Right forelimb (tissue), 1 donor: ENCODE results near the gene NKX2-2.

ENCODE experiments used
- DNase-seq: peaks from one replicate; pipeline ENCODE4 v3.0.0-alpha.2; 2018

The NKX2-2 gene

DNA sequence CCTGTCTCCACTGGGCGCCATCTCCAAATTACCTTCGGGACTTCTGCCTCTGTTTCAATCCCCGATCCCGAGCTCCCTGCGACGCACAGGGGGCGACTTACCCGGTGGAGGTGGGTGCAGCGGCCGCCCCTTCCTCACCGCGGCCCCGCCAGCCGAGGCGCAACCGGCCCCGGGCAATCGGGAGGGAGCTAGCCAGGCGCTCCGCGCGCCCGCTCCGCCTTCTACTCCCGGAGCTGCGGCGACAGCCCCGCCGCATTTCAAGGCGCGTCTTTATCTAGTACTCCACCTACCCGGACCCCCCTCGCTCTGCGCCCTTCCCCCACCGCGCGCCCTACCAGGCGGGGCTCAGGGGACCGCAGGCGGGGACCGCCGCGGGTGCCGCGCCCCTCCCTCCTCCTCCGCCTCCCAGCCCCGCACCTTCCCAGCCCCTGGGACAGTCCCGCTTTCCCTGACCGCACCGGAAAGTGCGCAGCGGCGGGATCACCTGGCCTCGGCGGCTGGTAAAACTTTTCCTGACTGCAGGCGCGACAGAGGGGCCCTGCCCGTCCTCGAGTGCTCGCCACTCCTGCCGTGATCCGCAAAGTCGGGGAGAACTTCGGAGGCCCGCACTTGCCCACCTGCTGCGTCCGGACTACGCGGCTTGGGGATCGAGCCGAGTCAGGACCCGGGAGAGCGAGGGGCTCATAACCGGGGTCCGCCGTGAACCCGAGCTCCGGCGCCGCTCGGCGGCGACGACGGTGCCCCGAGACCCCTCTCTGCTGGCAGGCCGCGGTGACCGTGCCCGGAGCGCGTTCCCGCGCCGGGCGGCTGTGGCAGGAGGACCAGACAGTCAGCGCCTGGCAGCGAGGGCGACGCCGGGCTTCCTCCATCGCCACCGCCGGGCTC, 8.0 kb upstream of the NKX2-2 start:
- no peak for DNase-seq

DNA sequence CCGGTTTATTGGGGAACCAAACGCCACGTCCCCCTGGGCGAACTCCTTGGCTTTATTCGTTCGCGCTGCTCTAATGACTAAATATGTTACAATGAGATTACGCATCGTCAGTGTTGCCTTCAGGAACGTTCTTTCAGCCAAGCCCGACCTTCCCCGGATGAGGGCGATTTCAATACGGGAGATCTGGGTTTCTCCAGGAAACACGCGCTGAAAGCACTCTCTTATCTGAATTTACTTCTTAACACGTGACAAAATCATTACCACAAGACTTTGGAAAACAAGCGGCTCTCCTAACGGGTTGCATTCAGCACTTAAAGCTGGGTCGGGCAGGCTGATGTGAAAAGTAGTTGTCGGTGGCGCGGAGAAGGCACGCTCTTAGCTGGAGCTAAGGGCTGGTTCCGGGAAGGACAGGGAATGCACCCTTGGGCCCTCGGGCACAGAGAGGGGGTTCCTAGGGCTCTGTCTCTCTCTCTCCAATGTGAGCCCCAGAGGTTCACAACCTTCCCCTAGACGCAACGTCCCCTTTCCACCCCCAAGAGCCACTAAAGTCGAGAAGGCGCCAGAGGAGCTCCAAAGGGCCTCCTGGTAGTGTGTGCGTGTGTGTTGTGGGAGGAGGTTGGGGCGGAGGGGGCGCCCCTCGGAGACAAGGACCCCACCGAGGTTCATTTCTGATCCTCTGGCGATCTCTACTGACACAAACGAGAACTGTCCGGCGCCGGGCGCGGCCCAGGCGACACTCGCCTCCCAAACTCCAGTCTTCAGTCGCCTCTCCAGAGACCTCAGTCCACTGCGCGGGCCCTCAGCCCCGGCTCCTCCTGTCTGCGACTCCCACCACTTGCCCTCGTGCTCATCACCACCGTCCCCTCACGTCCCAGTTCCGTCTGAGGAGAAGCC, 7.1 kb upstream of the NKX2-2 start:
- DNase-seq: no peak

DNA sequence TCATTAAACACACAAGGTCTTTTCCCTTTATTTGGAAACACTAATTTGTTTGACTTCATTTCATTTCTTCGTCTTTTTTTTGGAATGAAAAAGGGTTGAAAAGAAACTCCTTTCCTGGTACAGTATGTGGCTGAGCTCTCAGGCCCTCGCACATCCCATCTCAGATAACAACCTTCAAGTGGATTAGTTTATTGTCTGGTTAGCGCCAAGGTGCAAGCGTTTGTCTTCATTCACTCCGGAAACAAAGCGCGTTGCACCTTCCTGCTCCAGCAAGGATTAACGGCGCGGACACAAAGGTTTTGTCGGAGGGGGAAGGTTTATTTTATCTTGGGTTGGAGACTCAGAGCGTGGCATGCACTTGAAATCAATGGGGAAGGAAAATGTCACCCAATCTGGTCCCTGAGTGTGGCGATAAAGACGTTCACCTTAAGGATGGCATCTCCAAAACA, 5.3 kb upstream of the NKX2-2 start:
- no peak for DNase-seq

DNA sequence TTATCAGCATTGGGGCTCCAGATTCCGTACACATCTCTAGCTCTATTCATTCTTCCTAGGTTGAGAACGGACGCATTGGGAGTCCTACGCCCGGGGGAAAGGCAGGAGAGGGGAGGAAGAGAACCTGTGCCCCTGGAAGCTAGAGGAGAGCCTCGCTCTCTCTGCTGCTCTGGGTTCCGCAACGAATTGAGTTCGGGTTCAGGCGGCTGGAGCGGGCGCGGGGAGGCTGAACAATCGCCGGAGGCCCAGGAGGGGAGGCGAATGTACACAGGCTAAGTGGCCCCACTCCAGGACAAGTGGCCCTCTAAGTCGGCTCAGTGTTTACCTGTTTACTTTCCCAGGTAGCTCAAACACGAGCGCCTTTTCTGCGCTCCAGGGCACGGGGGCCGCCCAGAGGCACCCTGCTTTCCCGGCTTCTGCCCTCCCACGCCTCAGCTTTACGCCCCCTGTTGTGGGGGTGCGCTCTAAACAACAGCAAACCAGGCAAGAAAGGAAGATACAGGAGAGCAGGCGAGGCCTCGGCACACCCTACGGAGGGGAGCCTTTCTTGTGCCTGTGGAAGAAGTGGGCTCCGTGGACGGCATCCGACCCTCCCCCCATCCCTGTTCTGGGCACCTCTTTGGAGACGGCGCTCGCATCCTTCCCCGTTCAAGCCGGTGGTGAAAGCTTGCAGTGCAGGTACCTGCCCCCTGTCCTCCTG, 4.6 kb upstream of the NKX2-2 start:
- DNase-seq: no peak

DNA sequence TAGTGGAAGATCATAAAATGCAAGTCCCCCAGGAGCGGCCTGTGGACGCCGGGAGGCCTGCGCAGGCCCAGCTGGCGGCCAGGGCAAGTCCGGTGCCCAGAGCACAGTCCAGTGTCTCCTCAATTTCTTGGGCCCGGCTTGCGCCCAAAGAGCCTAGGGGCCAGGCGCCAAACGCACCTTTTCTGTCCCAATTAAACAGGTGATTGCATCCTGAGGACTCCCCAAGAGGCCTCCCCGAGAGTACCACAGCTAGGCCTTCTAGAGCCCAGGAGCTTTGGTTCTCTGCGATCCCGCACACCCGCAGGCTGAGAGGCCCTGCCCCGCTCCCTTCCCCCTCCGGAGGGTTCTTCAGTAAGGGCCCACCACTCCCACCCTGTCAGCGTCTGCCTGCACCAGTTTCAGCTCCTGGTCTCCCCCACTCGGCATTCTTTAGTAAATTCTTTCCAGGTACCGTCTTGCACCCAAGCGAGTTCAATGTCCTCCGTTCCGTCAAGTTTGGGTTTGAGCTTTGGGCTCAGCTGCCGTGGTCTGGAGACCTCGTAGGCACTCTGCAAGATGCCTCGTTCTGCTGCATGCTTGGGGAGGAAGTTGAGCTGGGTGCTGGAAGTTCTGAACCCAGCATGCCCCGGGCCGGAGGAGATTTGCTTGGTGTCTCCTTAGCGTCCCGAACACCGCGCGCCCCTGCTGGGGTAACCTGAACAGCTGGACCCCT, 3.9 kb upstream of the NKX2-2 start:
- DNase-seq: no peak

DNA sequence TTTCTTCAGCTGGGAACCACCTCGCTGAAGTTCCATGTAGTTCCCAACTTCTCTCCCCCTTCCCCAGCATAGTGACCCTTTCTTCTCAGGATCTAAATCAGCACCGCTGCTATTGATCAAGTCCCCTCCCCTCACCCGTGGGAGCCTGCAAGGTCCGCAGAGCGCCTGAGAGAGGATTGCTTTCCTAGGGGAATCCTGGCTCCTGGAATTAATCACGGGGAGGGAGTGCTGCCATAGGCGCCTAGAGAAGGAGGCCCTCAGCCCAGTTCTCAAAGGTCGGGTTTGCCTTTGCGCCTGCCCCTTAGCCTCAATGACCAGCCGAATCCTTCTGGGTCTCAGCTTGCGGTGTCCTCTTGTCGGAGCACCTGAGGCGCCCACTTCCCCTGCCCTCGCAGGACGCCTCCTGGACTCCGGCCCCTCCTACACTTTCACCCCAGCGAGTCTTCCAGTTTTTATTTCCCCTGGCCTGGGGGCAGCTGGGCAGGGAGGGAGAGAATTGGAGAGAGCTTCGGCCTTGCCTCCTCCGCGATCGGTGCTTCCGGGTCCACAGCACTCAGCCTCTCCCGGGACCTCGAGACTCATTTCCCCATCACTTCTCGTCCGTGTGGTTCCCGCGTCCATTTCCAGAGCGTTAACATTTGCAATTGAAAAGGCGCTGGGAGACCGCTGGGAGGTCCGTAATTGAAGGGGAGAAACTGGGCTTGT, 3.1 kb upstream of the NKX2-2 start:
- DNase-seq: no peak

DNA sequence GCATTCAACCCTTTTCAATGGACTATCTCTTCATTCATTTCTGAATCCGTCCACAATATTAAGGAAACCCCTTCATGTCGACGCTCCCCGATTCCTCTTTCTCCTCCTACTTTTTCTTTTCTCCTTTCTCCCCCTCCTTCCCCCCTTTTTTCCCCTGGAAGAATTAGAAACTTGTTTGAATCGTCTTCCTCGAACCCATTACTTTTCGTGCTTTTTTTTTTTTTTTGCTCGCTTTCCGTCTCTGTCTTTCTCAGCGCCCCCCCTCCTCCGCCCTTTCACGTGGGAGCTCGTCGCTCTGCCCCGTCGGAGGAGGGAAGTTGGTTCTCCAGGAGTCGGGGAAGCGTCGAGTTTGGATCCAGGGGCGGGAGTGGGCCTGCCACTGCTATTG, 2.3 kb upstream of the NKX2-2 start:
- no peak for DNase-seq

DNA sequence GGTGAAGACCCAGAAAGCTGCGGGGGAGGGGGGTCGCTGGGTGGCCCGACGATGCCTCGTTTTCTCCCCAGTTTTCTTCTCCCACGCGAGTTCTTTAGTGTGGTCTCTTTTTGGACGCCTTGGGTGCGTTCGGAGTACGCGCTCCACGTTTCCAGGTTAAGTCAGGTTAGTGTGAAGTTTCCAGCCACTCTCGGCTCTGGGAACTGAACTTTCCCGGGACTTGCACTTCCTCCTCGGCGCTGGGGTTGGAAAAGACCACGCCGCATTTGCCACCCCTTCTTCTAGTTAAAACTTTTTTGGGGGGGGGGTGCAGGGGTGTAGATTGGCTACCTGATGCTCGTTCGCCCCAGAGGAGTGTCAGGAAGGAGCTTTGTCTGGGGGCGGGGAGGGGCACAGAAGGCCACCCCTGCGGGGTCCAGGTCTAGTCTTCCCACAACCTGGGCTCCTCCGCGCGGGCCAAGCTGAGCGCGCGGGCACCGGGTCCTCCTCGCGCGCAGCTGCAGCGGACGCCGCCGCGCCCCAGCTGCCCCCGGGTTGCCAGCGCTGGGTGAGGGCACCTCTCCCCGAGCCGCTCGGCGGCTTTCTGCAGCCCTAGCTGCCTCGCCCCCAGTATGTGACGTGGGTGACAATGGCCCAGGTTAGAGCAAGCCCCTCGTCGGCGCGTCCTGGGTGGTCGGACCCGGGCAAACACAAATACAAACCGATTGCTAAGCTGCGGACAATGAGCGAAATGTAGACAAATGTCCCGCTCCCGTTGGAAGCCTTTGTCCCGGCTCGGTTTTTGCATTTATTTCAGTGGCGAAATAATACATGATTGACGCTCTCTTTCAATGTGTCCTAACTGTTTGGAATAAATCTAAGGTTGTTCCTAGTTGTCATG, 1.7 kb upstream of the NKX2-2 start:
- DNase-seq: no peak

DNA sequence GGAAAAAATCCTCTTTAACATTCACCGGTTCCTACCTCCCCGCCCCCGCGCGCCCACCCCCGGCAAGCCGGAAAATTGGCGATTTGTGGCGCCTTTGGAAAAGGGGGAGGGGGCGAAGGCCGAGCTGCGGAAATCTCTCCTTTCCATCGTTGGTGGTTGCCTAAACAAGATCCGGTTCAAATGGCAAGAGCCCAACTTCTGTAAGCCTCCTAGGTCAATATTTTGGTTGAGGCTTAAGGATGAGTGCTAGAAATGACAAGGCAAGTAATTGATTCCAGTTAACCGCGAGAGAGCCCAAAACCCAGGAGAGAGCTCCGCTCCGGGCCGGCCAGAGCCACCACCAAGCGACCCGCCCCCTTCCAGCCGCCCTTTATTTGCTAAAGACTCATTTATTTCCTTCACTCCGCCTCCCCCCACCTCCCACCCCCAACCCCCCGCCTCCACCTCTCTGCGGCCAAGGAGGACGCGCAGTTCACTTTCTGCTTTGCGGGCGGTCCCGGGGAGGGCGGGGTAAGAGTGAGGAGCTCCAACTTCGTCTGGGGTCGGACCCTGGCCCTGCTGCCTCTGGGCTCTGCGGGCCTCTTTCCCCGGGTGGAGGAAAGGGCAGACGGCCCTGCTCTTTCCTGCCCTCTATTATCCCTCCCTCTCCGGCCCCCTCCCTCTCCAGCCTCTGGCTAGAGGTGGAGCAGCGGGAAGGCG, 838 bp upstream of the NKX2-2 start:
- DNase-seq: no peak

DNA sequence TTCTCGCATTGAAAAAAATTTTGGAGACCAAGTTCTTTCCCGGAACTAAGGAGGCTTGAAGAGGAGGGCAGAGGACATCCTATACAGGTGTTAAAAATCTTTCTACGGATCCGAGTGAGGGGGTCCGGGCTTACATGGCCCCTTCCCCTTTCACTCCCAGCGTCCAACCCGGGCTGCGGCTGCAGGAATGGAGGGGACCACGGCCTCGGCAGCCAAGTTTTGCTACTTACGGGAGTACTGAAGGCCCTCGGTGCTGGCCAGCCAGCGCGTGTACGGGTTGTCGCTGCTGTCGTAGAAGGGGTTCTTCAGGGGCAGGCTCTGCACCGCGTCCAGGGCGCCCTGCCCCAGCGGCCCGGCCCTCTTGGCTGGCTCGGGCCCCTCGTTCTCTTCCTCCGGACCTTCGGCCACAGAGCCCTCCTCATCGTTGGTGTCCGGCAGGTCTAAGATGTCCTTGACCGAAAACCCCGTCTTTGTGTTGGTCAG, 642 bp downstream of the NKX2-2 start:
- no peak for DNase-seq

DNA sequence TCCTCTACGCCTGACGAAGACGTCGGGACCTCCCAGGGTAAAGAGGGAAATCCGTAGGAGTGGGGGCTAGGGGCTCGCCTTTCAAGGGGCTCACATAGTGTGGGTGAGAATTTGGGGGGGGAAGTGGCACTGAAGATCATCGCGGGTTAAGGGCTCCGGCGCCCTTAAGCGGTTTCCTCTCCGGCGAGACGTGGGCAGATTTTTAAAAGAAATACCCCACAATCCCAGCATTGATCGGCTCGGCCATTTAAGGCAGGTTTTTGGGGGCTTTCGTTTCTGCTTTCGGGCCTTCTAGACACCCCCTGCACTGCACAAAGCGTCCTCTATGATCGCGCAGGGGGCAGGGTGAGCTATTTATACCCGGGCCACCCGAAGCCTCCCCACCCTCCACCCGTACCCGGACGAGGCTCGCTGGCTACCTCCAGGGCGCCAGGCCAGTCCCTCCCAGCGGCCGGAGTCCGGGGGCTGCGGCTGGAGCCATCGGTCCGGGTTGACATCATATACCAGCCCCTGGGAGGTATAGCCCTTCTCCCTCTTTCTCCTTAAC, 1.2 kb downstream of the NKX2-2 start:
- no peak for DNase-seq

DNA sequence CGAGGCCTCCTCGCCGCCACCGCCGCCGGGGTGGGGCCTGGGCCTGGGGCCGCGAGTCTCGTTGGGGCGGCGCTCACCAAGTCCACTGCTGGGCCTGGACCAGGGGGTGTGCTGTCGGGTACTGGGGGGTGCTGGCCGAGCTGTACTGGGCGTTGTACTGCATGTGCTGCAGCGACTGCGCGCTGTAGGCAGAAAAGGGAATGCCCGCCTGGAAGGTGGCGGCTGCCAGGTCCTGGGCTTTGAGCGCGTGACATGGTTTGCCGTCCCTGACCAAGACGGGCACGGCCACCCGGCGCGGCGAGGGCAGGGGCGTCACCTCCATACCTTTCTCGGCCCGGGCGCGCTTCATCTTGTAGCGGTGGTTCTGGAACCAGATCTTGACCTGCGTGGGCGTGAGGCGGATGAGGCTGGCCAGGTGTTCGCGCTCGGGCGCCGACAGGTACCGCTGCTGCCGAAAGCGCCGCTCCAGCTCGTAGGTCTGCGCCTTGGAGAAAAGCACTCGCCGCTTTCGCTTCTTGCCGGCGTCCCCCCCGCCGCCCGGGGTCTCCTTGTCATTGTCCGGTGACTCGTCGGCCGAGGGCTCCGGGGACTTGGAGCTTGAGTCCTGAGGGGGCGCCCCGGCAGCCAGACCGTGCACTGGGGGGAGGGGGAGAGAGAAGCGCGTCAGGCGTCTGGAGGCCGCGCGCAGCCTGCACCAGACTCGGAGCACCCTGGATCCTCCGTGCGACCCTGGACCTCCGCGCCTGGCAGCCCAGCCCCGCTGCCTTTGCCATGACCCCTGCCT, 1.8 kb downstream of the NKX2-2 start:
- no peak for DNase-seq

DNA sequence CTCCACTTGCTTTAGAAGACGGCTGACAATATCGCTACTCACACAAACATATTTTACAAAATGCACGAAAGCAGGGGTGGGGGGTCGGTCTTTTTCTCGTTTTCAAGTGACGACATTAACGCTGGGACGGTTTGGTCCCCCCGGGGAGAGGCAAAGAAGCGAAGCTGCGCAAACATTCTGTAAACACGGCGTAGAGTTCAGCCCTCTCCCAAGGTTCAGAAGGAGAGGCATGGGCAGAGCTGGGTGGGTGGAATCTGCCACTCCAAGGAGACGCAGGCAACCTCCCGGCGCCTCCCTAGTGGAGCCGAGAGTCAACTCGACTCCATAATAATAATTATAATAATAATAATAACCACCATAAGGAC, 2.4 kb downstream of the NKX2-2 start:
- DNase-seq: no peak

DNA sequence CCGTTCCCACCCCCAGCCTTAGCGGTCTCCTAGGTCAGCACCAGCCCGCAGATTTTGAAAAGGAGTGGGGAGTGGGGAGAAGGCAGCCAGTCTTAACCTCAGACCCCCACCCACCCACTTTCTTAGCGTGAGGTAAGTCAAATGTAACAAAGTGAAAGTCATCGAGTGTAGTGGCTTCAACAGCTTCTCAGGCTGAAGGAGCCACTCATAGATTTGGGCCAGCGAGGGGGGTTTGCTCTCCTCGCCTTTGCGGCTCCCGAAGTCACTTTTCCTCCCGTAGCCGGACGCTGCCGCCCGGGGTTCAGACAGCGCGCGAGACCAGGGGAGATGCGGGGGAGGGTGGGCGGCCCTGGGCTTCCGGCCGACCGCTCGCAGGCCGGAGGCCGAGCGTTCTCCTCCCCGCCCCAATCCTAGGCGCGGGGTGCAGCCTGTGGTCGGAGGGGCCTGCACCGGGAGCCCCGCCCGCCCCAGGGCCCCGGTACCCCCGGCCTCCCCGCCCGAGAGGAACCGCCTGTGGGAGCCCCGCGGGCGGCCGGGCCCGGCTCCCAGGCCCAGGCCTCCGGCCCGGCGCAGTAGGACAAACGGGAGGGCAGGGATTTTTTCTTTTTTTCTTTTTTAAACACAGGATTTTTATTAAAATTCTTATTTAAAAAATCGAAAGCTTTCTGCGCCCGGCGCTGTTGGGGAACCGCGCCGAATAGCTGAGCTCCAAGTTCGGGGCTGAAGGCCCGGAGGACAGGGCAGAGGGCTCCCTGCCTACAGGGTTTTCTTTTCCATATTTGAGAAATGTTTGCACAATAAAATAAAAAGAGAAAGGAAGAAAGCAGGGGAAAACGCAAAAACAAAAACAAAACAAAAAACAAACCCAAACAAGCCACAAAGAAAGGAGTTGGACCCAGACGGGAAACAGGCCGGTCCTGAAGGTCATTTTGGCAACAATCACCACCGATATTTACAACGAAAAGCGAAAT, 3.2 kb downstream of the NKX2-2 start:
- DNase-seq: no peak

DNA sequence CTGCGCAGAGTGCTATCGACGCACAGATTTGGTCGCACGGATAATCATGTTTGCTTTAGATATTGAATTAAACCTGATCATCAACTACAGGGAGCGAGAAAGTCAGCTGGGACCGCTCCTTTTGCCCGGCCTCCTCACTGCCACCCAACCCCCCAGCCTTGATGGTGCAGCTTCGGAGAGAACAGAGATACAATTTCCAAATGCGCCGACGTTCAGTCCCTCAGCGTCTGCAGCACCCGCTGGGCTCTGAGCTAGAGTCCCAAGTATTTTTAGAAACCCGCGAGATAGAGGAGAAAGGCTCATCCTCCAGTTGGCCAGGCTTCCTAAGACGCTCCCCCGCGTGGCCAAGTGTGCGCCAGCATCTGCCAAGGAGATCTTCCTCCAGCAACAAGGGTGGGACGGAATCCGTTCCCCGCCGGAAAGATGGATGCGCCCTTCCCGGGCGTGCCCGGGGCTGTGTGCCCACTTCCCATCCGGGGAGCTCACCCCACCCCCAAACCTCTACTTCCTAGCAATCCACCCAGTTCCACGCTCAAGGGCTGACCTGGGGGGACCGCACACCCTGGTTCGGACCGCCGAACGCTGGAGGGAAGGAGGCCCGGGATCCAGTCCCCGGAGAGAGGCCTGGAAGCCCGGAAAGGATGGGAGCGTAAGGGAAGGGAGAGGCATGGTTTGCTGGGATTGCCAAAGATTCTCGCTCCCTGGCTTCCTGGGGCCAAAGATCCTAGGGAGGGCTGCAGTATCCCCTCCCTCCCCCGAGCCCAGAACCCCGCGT, 4.1 kb downstream of the NKX2-2 start:
- DNase-seq: no peak

DNA sequence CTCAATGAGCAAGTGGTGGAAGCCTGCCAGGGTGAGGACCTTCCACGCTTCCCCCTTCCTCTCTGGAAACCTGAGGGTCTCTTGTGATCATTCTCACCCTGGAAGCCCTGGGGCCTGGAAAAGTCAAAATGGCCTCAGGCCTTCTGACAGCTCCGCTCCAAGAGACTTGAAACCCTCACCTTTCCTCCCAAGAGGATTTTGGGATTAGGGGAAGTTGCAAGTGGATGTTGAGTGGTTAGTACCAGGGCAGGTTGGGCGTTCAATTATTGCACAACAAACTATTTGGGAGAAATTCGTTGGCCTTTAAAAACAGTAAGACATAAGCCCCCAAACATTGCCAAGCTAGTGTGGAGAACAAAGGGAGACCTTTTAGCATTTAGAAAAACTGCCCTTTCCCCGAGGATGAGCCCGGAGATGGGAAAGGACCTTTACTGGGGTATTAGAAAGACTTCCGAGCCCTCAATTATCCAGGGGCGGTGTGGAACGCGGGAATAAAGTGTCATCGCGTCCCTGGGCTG, 4.7 kb downstream of the NKX2-2 start:
- DNase-seq: no peak
